DMS 273 (cell line): ENCODE measurements around the gene EIPR1.

ENCODE experiments used
- DNase-seq: peaks from one replicate; lab custom pipeline; 2025; ENCODE audit not compliant: unreplicated experiment; lab: John Stamatoyannopoulos, UW

Gene EIPR1

GRCh38 chr2:3256157-3256556 lies 121.5 kb downstream of the EIPR1 start:
- no peak for DNase-seq

DNA sequence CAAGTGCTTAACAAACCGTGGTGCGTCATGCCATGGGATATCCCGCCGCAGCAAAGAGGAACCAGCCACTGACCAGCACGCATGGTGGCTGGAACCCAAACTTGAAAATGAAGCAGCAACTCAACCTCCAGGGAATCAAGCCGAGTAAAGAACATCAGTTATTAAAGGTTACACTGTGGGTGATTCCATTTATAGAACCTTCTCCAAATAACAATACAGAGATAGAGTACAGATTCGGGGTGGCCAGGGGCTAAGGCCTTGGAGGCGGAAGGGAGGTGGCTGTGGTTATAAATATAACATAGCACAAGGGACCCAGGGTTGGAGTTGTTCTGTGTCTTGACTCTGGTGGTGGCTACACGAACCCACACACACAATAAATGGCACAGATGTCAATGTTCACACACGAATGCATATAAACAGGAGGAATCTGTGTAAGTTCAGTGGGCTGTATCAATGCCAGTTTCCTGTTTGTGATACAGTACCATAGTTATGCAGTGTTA lies 123.1 kb downstream of the EIPR1 start:
- no peak for DNase-seq

- DNase-seq, result no peak
These were observed 123.6 kb downstream of the EIPR1 start for GRCh38 chr2:3253913-3254441.

DNA sequence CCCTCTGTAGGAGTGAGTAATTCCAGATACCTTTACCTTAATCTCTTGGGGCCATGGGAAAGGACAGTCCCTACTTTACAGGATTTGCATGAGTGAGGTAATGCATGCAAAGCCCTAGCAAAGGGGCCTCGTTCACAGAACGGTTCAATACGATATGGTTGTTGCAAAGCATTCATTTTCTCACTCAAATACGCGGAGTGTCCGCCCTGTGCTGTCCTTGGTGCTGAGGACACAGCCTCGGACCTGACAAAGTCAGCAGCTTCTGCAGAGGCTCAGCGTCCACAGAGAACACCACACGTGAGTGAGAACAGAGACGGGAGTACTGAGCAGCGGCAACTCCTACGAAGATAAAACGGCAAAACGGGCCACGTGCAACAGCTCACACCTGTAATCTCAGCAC lies 125.7 kb downstream of the EIPR1 start:
- no peak for DNase-seq

- no peak for DNase-seq
These were observed 128.1 kb downstream of the EIPR1 start for GRCh38 chr2:3249476-3249962.

DNA sequence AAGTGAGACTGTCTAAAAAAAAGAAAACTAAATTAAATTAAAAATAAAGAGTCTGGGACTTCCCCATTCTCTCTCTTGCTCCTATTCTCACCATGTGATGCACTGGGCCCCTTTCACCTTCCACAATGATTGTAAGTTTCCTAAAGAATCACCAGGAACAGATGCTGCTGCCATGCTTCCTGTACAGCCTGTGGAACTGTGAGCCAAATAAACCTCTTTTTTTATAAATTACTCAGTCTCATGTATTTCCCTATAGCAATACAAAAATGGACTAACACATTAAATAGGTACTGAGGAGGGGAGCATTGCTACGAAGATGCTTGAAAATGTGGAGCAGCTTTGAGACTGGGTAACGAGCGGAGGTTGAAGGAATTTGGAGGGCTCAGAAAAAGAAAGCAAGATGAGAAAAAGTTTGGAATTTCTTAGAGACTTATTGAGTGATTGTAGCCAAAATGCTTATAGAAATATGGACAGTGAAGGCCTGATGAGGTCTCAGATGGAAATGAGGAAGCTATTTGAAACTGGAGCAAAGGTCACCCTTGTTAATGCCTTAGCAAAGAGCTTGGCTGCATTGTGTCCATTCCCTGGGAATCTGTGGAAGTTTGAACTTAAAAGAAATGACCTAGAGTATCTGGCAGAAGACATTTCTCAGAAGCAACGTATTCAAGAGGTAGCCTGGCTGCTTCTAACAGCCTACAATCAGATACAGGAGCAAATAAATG lies 128.7 kb downstream of the EIPR1 start:
- DNase-seq, result no peak

DNA sequence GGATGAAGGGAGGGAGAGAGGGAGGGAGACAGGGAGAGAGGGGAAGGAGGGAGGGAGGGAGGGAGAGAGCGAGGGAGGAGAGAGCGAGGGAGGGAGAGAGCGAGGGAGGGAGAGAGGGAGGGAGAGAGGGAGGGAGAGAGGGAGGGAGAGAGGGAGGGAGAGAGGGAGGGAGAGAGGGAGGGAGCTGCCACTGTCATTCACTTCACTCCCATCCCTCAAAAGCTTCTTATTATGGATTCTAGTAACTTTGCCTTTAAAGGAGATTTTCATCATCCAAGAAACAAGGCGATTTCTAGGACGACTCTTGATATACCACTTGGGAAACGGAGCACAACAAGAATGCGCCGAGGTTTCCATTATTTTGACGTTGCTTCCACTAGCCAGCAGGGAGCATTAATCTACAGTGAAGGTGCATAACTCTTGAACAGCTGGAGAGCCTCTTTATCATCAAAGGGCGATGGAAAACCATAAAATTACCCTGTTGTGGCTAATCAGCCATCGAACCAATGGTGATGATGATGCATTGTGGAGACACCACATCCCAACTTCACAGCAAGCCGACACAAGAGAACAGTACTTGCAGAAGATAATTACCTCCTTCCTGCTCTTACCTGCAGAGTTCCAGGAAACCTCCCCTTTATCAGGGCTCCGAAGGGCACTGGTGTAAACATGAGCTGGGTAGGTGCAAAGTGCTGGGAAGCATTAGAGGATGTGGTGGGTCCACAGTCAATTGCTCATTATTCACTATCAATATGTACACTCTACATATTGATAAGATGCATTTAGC lies 130.5 kb downstream of the EIPR1 start:
- DNase-seq, result no peak

- no peak for DNase-seq
These were observed 131.2 kb downstream of the EIPR1 start for GRCh38 chr2:3246406-3246805.

GRCh38 chr2:3244486-3244885 lies 133.1 kb downstream of the EIPR1 start:
- DNase-seq, result no peak

- DNase-seq, result no peak
These were observed 133.8 kb downstream of the EIPR1 start for GRCh38 chr2:3243804-3244203.

DNA sequence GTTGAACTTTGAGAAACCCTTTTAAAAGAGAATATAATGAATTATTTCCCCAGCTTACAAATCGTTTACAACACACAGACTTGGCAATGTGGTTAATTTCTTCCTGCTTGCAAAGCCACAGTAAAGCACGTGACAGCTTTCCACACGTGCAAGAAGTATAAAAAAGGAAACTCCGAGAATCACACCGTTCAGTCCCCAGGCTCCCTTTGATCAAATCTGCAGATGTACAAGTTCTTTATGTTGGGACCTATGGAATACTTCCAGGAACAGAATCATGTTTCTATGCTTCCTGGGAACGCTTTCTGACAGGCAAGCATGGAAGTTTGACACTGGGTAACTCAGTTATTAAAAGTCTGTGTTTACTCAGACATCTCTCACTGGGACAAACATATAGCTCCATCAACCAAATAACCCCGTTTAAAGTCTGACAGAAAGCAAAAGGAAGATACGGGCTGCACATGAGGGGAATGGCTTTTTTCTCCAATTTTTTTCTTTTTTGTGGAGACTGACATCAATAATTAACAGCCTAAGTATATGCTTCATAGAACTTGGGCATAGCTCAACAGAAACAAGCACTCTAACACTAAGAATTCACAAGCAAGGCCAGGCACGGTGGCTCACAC lies 134.8 kb downstream of the EIPR1 start:
- DNase-seq, result no peak

DNA sequence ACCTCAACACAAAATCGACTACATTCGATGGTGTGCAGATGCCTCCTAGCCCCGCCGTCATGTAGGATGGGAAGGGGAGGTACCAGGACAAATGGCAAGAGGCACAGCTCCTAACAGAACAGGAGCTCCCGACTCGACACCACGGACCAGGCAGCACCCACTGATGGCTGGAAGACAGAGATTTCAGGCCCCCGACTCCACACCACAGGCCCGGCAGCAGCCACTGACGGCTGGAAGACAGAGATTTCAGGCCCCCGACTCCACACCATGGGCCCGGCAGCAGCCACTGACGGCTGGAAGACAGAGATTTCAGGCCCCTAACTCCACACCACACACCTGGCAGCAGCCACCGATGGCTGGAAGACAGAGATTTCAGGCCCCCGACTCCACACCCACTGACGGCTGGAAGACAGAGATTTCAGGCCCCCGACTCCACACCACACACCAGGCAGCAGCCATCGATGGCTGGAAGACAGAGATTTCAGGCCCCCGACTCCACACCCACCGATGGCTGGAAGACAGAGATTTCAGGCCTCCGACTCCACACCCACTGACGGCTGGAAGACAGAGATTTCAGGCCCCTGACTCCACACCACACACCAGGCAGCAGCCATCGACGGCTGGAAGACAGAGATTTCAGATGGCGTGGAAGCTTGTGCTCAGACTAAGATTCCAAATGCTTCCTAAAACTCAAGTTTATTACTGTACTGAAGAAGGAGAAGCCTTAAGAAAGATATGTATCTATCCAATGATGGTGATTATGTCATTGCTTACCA lies 135.5 kb downstream of the EIPR1 start:
- DNase-seq, result no peak

DNA sequence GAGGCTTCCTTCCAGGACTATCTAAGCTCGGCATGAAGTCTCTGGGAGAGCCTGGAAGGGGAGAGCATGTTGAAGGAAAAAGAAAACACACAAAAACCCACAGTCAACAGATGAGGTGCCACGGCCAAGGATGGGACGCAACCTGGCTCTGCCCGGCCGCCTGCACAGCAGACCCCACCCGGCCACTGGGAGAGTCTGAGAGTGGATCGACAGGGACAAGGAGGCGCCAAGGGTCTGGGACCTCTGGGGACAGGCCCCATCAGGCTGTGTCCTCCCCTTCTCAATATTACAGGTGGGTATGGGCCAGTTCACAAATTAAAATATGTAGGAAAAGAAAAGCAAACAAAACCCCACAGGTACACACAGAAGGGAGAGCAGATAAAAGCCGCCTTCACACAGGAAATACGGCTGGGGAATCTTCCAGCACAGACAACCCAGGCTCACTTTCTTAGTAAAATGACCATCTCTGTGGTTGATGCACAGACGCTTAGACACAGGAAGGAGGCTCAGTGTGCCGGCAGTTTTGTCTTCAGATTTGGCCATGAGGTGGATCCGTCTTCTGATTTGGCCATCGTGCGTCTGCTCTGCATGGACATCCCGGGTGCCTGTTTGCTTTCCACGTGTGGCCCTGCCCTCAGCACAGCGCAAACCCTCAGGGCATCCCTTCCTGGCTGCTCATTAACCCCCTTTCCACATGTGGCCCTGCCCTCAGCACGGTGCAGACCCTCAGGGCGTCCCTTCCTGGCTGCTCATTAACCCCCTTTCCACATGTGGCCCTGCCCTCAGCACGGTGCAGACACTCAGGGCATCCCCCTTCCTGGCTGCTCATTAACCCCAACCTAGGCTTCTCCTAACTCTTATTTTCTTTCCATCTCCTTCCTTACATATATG lies 138.4 kb downstream of the EIPR1 start:
- DNase-seq, result no peak

DNA sequence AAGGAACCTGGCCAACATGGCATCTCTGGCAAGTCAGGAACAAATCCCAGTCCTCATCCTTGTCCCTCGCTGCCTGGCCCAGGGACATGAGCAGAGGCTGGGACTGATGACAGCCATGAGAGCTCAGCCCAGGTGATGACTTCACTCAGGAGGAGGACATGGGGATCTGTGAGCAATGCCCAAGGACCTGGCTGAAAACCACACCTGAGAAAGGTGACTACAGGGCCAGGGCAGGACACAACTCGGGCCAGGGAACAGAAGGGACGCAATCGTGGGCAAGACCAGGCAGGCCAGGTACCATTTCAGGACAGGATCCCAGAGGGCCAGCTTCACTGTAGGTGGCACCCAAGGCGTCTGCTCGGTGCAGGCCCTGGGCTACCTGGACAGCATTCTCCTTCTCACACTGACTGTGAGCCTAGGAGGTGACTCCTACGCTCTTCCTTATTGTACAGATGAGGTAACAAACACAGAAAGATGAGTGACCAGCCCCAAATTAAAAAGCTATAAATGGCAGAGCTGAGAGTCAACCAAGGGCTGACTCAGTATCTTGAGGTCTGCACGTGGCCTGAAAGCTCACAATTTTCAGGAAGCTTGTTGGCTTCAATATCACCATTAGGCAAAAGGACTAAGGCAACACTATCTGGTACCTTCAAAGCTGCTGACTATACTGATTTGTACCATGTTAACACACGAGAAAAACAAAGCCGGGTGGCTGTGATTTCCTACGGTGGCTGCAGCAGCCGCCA lies 141.1 kb downstream of the EIPR1 start:
- DNase-seq, result no peak

- no peak for DNase-seq
These were observed 143.7 kb downstream of the EIPR1 start for GRCh38 chr2:3233877-3234276.

- DNase-seq, result no peak
These were observed 148.4 kb downstream of the EIPR1 start for GRCh38 chr2:3229221-3229620.

GRCh38 chr2:3224681-3225080 lies 152.9 kb downstream of the EIPR1 start:
- no peak for DNase-seq

DNA sequence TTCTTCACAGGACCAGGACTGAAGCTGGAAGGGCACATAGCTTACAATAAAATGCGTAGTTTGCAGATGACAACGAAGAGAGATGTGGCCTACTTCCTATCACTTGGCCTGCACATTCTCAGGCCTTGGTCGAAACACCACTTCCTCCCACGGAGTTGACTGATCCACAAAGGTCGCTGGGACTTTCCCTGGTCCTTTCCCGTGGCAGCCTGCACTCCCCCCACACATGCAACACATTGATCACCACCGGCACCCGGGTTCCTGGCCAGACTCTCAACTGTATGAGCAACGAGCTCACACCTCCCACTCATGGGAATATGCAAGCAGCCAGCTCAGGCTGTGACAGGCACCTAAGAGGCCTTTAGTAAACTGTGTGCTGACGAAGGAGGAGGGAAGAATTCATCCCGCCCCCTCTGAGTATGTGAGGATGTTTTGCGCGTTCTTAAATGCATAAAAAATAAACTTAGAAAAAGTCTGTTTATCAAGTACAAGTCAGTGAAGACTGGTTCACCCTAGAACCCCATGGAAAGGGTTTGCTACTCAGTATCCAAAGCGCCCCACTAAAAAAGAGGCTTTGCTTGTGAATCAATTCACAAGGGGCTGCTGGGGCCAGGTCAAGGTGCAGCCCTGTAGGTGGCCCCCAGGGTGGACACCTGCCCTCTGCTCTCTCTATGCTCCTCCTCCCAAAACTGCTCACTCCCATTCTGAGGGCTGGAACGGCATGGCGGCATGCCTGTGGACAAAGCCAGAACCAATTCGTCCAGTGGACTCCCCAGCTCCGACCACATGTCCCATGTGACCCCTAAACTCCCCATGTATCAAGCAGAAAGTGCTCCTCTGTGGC lies 154.3 kb downstream of the EIPR1 start:
- DNase-seq, result no peak
